ENCODE data around the gene MAP1A. TPM values are rescaled to one million over a fixed set of nuclear protein-coding genes. Genes with fewer than 3 reads are reported as not detected.

MAP1A gene
- total RNA-seq, 1 experiment from 2014 or later, result 2.5 TPM

GRCh38 chr15:43483297-43484128 is 33.9 kb upstream of the MAP1A start:
- TF ChIP-seq CTCF (conservative IDR thresholded peaks at IDR 0.05), result peak; percentile 39; the same call in 2 of the 3 replicates
- peak overlapping the region in 2 of 3 experiments; percentile 27 to 86; a peak in 3 of 7 replicates for H3K27ac Mint-ChIP-seq

More at GRCh38 chr15:43483297-43484128, 33.9 kb upstream of the MAP1A start:
- Histone ChIP-seq H4K91ac (ENCODE audit: insufficient read length, low read depth, low read length) (no peak overlapping the region), H2BK5ac (ENCODE audit: insufficient read length, low read length) (no peak overlapping the region), H3T11ph (ENCODE audit: low read length) (no peak overlapping the region), H3K4me2 (ENCODE audit: insufficient read depth, insufficient read length, low read length) (no peak overlapping the region), H4K5ac (ENCODE audit: insufficient read length, low read depth, low read length) (no peak overlapping the region), H2AK5ac (ENCODE audit: insufficient read length, low read length) (no peak overlapping the region), H2BK120ac (ENCODE audit: low read depth, low read length, poor library complexity, severe bottlenecking) (no peak overlapping the region), H2BK20ac (ENCODE audit: low read depth, low read length, poor library complexity, severe bottlenecking) (no peak overlapping the region), H3K27ac (ENCODE audit: insufficient read length, low read depth, low read length) (no peak overlapping the region), H3K9ac (ENCODE audit: extremely low read depth, insufficient read length, low read length) (no peak overlapping the region), H3K27me3 (ENCODE audit: insufficient read depth, low read length) (no peaks in the 10 kb centered on the region), H3K4me1 (ENCODE audit: insufficient read depth, low read length) (peaks cover 5% of the 10 kb centered on the region; the same call in 1 of the 2 replicates), H3K79me2 (ENCODE audit: insufficient read depth, low read length) (peaks cover 2% of the 10 kb centered on the region; the same call in 1 of the 2 replicates), H4K8ac (replicated peaks; ENCODE audit: insufficient read length, low read depth, low read length) (no peak overlapping the region), H4K20me1 (ENCODE audit: control insufficient read depth, insufficient read depth, insufficient read length) (no peaks in the 10 kb centered on the region), H3K23ac (ENCODE audit: insufficient read length, low read depth, low read length) (no peak overlapping the region), H2AFZ (ENCODE audit: low read length) (no peak overlapping the region), H3K79me1 (ENCODE audit: insufficient read depth, low read depth, low read length, poor library complexity, severe bottlenecking) (no peaks in the 10 kb centered on the region), H3K9me3 (ENCODE audit: control insufficient read depth, low read depth, low read length) (no peaks in the 10 kb centered on the region), H2BK12ac (ENCODE audit: insufficient read length, low read depth, low read length) (no peak overlapping the region), H3K14ac (ENCODE audit: insufficient read depth, low read length) (no peak overlapping the region), H3K18ac (ENCODE audit: insufficient read length, low read depth, low read length) (no peak overlapping the region), H2BK15ac (ENCODE audit: low read depth, low read length) (no peak overlapping the region), H3K23me2 (ENCODE audit: insufficient read length, low read depth, low read length, poor library complexity, severe bottlenecking) (no peaks in the 10 kb centered on the region), H3K4ac (ENCODE audit: low read depth, low read length) (no peak overlapping the region), H3K56ac (ENCODE audit: insufficient read length, low read depth, low read length) (no peak overlapping the region)
- Mint-ChIP-seq H3K36me3 (ENCODE audit: insufficient read depth in 1 of 3, low read depth in 3 of 3) (peaks cover 51 to 80% (median 70%) of the 10 kb centered on the region in 3 experiments), H3K9me3 (no peaks in the 10 kb centered on the region), H3K4me1 (peaks cover 9% of the 10 kb centered on the region in 2 experiments), H3K27me3 (ENCODE audit: low read depth) (no peaks in the 10 kb centered on the region), H3K4me3 (no peak overlapping the region)
- DNase-seq, result no peak
- no CpG with 5 or more reads among the region's 4 CpGs for WGBS (ENCODE audit: extremely low coverage, insufficient read length, low lambda C conversion rate)
